ENCODE measurements around the gene SNHG17.
A peak's percentile ranks its signal among the peaks of the same experiment; 100 is the strongest.

DNA sequence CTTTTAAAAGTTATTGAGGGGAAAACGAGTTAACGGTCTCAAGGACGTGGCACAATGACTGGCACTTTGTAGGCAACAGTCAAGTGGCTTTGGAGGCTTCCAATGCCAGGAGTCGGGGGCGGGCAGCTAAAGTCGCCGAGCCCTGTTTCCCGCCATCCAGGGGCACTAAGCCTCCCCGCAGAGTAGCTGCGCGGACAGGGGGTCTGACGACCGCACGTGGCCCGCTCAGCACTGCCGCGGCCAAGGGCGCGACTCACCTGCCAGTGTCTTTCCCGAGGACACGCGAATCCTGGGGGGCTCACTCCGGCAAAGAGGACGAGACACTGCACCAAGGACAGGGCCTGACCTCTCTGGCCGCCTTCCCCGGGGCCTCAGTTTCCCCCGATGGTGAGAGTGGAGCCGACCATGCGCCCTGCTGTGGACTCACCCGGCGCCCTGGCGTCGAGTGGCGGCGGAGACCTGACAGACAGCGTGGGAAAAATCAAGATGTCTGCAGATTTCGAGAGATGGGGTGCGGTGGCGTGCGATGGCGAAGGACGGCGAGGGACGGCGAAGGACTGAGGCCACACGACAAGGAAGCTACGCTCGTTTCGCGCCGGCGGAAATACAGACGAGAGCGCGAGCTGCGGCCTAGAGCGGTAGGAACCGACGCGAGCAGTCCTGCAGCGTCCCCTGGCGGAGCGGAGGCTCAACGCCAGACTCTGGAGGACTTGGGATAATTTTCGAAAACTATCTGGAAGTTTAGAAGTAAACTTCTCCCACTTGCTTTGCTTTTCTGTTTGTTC, at the start of gene SNHG17:
- peak in 2 of 3 donors; percentile 96 to 100 for TF ChIP-seq CTCF (IDR thresholded peaks at IDR 0.05)
- peak in 1 of 2 donors; percentile 49 for TF ChIP-seq POLR2A (IDR thresholded peaks at IDR 0.05)
